ENCODE measurements around the gene PILRB.
"Not testable (repeated sequence)": the region's sequence is repeated elsewhere in the genome, so short reads cannot be mapped to it uniquely, and the experiment has no call there.

PILRB gene

DNA sequence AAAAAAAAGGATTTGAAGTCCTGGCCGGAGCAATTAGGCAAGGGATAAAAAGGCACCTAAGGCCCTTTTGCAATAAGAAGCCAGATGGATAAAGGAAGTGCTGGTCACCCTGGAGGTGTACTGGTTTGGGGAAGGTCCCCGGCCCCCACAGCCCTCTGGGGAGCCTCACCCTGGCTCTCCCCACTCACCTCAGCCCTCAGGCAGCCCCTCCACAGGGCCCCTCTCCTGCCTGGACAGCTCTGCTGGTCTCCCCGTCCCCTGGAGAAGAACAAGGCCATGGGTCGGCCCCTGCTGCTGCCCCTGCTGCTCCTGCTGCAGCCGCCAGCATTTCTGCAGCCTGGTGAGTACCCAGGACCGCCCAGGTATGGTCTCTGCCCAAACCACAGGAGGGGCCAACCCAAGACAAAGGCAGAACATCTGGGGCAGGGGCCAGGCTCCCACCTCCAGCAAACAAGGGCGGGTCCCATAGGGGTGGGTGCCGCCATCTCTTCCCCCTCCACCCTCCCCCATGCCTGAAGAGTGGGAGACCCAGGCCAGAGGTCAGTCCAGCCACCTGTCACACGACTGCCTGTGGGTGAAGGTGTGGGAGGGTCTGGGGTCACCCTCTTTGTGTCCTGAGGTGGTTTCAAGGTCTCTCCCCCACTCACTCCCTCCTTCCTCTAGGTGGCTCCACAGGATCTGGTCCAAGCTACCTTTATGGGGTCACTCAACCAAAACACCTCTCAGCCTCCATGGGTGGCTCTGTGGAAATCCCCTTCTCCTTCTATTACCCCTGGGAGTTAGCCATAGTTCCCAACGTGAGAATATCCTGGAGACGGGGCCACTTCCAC is at the start of gene PILRB:
TSS of gene PILRB (plus strand) at position 91 of the 830 bp plus-strand sequence. CDS start at position 277, 186 bp downstream.
- Histone ChIP-seq H3K27me3 (ENCODE audit: insufficient read depth, poor library complexity, severe bottlenecking) (no peaks in the 10 kb centered on the region), H3K36me3 (ENCODE audit: low read depth) (peaks cover 85% of the 10 kb centered on the region), H3K4me1 (ENCODE audit: insufficient read depth, poor library complexity, severe bottlenecking) (no peaks in the 10 kb centered on the region), H3K9me3 (ENCODE audit: severe bottlenecking) (no peaks in the 10 kb centered on the region), H3K27ac (ENCODE audit: poor library complexity, severe bottlenecking) (no peak within 1 kb of the TSS), H3K4me3 (ENCODE audit: severe bottlenecking) (no peak within 1 kb of the TSS)
- TF ChIP-seq, protein P1, sequence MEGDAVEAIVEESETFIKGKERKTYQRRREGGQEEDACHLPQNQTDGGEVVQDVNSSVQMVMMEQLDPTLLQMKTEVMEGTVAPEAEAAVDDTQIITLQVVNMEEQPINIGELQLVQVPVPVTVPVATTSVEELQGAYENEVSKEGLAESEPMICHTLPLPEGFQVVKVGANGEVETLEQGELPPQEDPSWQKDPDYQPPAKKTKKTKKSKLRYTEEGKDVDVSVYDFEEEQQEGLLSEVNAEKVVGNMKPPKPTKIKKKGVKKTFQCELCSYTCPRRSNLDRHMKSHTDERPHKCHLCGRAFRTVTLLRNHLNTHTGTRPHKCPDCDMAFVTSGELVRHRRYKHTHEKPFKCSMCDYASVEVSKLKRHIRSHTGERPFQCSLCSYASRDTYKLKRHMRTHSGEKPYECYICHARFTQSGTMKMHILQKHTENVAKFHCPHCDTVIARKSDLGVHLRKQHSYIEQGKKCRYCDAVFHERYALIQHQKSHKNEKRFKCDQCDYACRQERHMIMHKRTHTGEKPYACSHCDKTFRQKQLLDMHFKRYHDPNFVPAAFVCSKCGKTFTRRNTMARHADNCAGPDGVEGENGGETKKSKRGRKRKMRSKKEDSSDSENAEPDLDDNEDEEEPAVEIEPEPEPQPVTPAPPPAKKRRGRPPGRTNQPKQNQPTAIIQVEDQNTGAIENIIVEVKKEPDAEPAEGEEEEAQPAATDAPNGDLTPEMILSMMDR (IDR thresholded peaks at IDR 0.05; ENCODE audit: poor library complexity, severe bottlenecking): no peak
- DNase-seq (ENCODE audit: low spot score) (no peak), ATAC-seq (ENCODE audit: low read depth) (no peak)

DNA sequence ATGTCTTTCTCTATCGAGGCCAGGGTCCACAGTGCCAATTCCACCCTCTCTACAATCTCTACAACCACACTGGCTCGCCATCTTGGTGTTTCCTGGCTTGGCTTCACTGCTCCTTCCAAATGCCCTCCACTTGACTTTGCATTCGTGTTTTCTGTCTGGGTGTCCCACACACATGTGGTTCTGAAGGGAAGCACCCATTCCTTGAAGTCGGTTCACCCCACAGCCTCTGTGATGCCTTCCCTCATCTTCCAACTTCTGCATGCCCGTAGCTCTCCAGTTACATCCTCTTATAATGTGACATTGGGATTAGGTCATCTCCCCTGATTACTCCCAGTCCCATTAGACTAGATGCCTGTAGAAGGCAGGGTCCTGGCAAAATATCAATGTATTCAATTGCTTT is 39.6 kb upstream of the PILRB start:
- H3K27ac ChIP-seq (ENCODE audit: poor library complexity, severe bottlenecking); DNase-seq (ENCODE audit: low spot score); H3K4me1 ChIP-seq (ENCODE audit: insufficient read depth, poor library complexity, severe bottlenecking); H3K9me3 ChIP-seq (ENCODE audit: severe bottlenecking); ATAC-seq (ENCODE audit: low read depth); H3K4me3 ChIP-seq (ENCODE audit: severe bottlenecking); H3K36me3 ChIP-seq (ENCODE audit: low read depth); H3K27me3 ChIP-seq (ENCODE audit: insufficient read depth, poor library complexity, severe bottlenecking): not testable (repeated sequence)

DNA sequence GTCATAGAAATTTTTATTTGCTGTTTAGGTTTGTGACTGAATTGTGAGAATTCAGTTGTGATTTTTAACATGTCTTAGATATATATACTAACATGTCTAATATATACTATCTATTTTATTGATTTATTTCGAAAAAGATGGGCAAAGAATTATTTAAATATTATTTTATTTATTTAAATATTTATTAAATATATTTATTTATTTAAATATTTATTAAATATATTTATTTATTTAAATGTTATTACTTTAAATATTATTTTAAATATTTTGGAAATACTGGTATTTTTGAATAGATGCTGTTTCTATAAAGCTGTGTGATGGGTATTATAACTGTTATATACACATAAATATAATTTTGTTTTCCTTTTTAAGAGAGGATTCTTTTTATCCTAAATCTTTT is 36.3 kb upstream of the PILRB start:
- not testable (repeated sequence) for DNase-seq (ENCODE audit: low spot score); H3K27me3 ChIP-seq (ENCODE audit: insufficient read depth, poor library complexity, severe bottlenecking); ATAC-seq (ENCODE audit: low read depth); H3K4me1 ChIP-seq (ENCODE audit: insufficient read depth, poor library complexity, severe bottlenecking); H3K36me3 ChIP-seq (ENCODE audit: low read depth); H3K9me3 ChIP-seq (ENCODE audit: severe bottlenecking); H3K4me3 ChIP-seq (ENCODE audit: severe bottlenecking); H3K27ac ChIP-seq (ENCODE audit: poor library complexity, severe bottlenecking)

DNA sequence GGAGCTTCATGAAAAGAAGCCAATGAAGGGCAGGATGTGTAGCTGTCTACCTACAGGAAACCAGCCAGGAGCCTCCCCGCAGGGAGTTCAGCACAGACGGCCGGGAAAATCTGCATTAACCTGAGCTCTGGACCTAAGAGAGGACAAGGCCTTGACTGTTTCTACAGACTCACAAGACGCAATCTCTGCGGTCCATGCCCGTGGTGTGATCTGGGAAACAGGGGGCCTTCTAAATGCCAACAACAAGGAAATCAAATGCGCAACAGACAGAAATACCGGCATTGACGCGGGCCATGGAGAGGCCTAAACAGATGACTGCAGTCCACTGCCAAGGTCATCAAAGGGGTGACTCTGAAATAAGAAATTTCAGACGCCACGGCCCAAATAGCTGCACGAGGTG is 33.7 kb upstream of the PILRB start:
- not testable (repeated sequence) for H3K36me3 ChIP-seq (ENCODE audit: low read depth); H3K4me3 ChIP-seq (ENCODE audit: severe bottlenecking); H3K27me3 ChIP-seq (ENCODE audit: insufficient read depth, poor library complexity, severe bottlenecking); H3K27ac ChIP-seq (ENCODE audit: poor library complexity, severe bottlenecking); H3K4me1 ChIP-seq (ENCODE audit: insufficient read depth, poor library complexity, severe bottlenecking); DNase-seq (ENCODE audit: low spot score); ATAC-seq (ENCODE audit: low read depth); H3K9me3 ChIP-seq (ENCODE audit: severe bottlenecking)

DNA sequence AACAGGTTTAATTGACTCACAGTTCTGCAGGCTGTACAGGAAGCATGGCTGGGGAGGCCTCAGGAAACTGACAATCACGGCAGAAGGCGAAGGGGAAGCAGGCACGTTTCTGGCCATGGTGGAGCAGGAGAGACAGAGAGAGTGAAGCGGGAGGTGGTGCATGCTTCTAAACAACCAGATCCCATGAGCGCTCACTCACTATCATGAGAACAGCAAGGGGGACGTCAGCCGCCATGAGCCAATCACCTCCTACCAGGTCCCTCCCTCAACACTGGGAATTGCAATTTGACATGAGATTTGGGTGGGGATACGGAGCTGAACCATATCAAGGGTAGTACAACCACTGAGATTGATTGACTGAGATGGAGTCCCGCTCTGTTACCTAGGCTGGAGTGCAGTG is 32.2 kb upstream of the PILRB start:
- not testable (repeated sequence) for DNase-seq (ENCODE audit: low spot score); H3K9me3 ChIP-seq (ENCODE audit: severe bottlenecking); H3K4me3 ChIP-seq (ENCODE audit: severe bottlenecking); H3K27me3 ChIP-seq (ENCODE audit: insufficient read depth, poor library complexity, severe bottlenecking); H3K27ac ChIP-seq (ENCODE audit: poor library complexity, severe bottlenecking); H3K4me1 ChIP-seq (ENCODE audit: insufficient read depth, poor library complexity, severe bottlenecking); ATAC-seq (ENCODE audit: low read depth)
- peaks cover 15% of the 10 kb centered on the region for H3K36me3 ChIP-seq (ENCODE audit: low read depth)

DNA sequence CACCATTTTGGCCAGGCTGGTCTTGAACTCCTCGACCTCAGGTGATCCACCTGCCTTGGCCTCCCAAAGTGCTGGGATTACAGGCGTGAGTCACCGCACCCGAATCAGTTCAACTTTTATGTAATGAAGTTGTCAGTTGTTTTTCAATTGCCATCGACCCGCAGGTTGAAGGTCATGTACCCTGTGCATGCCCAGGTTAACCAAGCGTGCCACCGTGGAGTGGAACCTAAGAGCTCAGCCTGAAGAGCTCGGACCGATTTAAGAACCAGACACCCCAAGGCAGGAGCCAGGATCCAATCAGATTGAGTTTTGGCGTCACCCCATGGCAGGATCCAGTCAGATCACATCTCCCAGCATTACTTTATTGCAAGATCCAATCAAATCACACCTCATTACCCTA is 31.0 kb upstream of the PILRB start:
- not testable (repeated sequence) for H3K27ac ChIP-seq (ENCODE audit: poor library complexity, severe bottlenecking); DNase-seq (ENCODE audit: low spot score)
- peaks cover 19% of the 10 kb centered on the region for H3K36me3 ChIP-seq (ENCODE audit: low read depth)

DNA sequence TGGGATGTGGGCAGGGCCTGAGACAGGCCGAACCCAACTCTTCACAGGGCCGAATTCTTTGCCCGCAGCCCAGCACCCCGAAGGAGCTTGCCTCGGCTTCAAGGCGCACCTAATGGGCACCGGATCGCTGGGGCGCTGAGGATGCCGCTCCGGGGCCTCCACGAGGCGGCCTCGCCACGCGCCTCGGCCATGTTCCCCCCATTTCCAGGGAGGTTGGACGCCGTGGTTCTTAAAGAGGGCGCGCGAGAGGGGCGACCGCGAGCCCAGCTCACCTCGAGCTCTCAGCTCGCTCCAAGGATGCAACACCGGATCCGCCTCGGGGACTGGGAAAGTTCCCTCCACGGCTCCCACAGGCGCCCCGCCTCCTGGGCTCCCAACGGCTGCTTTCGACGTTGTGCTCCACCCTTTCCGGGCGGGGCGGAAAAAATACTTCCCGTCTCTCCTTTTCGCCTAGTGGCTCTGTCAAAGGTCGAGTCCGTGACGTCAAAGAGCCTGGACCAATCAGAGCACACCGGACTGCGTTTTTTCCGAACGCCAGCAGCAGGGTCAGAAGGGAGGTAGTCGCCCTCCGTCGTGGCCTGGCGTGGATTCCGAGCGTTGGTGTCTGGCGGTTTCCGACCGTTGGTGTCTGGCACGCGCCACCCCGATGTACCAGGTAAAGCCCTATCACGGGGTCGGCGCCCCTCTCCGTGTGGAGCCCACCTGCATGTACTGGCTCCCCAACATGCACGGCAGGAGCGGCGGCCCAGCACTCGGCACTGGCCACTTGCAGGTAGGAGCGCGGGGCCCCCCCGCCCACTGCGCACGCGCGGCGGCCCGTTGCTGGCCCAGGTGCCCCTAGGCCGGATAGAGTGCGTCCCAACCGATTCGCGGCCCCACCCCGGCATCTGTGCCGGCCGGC is 22.1 kb upstream of the PILRB start:
- not testable (repeated sequence) for H3K27me3 ChIP-seq (ENCODE audit: insufficient read depth, poor library complexity, severe bottlenecking); H3K9me3 ChIP-seq (ENCODE audit: severe bottlenecking)
- Histone ChIP-seq H3K4me1 (ENCODE audit: insufficient read depth, poor library complexity, severe bottlenecking) (peaks cover 13% of the 10 kb centered on the region), H3K4me3 (ENCODE audit: severe bottlenecking) (peak overlapping the region; percentile 77), H3K27ac (ENCODE audit: poor library complexity, severe bottlenecking) (peak overlapping the region; percentile 83), H3K36me3 (ENCODE audit: low read depth) (peaks cover 34% of the 10 kb centered on the region)
- ATAC-seq (ENCODE audit: low read depth) (peak; percentile 90), DNase-seq (ENCODE audit: low spot score) (peak; percentile 92)

More for the DNA sequence above, 31.0 kb upstream of the PILRB start:
- H3K4me3 ChIP-seq (ENCODE audit: severe bottlenecking); H3K9me3 ChIP-seq (ENCODE audit: severe bottlenecking); ATAC-seq (ENCODE audit: low read depth); H3K27me3 ChIP-seq (ENCODE audit: insufficient read depth, poor library complexity, severe bottlenecking); H3K4me1 ChIP-seq (ENCODE audit: insufficient read depth, poor library complexity, severe bottlenecking): not testable (repeated sequence)

DNA sequence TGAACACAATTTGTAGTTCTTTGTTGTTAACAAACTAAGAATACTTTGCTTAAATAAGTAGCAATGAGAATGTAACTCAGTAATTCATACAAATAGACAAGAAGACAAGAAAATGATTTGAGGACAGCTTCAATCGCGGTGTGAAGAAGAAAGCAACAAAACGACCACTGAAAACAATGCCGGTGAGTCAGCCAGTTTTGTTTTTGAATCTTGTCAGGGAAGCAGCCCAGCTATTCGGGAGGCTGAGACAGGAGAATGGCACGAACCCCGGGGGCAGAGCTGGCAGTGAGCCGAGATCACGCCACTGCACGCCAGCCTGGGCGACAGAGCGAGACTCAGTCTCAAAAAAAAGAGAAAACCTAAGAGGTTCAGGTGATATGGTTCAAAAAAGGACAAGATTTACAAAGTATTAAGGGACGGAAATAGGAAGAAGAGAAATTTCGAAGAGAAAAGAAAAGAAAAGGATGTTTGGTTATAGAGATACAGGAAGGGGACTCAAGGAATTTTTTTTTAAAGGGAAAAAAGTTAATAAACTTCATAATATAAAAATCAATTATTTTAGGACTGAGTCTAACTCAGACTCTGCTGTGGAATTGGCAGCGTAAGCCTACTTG is 19.7 kb upstream of the PILRB start:
- not testable (repeated sequence) for H3K27me3 ChIP-seq (ENCODE audit: insufficient read depth, poor library complexity, severe bottlenecking); H3K9me3 ChIP-seq (ENCODE audit: severe bottlenecking); H3K4me3 ChIP-seq (ENCODE audit: severe bottlenecking)
- Histone ChIP-seq H3K27ac (ENCODE audit: poor library complexity, severe bottlenecking) (peak overlapping the region; percentile 83), H3K4me1 (ENCODE audit: insufficient read depth, poor library complexity, severe bottlenecking) (peaks cover 25% of the 10 kb centered on the region), H3K36me3 (ENCODE audit: low read depth) (peaks cover 49% of the 10 kb centered on the region)
- peak; percentile 72 for DNase-seq (ENCODE audit: low spot score)
- peak; percentile 32; the same call in 2 of the 3 replicates for ATAC-seq (ENCODE audit: low read depth)

DNA sequence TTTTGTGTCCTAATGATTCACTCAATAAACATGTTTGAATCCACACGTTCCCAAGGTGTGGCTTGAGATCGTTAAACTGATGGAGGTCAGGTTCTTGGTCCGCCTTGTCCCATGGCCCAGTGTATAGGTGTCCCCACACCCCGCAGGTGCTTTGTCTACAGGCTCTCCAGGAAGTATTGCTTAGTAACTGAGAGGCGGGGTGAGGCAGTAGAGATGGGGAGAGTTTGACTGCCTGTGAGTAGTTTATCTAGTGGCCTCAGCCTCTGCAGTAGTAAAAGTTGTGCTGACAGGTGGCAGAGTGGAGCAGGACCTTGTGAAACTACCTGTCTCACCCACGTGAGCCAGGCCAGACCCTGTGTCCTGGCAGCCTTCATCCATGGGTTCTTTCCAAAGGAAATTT is 16.6 kb upstream of the PILRB start:
- H3K27me3 ChIP-seq (ENCODE audit: insufficient read depth, poor library complexity, severe bottlenecking); H3K9me3 ChIP-seq (ENCODE audit: severe bottlenecking); H3K4me3 ChIP-seq (ENCODE audit: severe bottlenecking): not testable (repeated sequence)
- DNase-seq (ENCODE audit: low spot score) (peak; percentile 70), ATAC-seq (ENCODE audit: low read depth) (peak; percentile 76)
- Histone ChIP-seq H3K4me1 (ENCODE audit: insufficient read depth, poor library complexity, severe bottlenecking) (peaks cover 31% of the 10 kb centered on the region), H3K27ac (ENCODE audit: poor library complexity, severe bottlenecking) (peak overlapping the region; percentile 69), H3K36me3 (ENCODE audit: low read depth) (peaks cover 76% of the 10 kb centered on the region)

Data from RWPE2 (cell line).